GM21528 (cell line): ENCODE data around the gene TMA16.

Experiments used
- ATAC-seq: cut with Tn5 transposase; IDR thresholded peaks from one replicate; pipeline ENCODE4 v1.9.1; 2021; ENCODE audit warnings: mild to moderate bottlenecking, moderate library complexity; ENCODE audit not compliant: unreplicated experiment, low FRiP score

Gene TMA16

GRCh38 chr4:163558539-163559044, 64.1 kb downstream of the TMA16 start:
- ATAC-seq: peak; percentile 53

DNA sequence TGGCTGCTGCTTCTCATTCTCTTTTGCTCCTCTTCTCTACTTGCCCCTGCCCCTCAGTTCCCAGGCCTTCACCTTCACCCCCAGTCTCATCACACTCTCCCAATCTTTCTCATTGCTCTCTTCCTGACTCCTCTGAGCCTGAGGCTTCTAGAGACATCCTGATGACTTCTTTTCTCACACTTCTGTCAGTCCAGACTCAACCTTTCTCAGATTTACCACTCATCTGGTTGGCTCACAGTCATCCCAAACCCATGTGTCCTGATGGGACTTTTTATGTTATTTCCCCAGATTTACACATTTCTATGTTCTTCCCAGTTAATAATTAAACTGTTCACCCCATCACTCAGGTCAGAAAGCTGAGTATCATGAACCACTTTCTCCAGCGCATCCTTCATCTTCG, 68.0 kb downstream of the TMA16 start:
- ATAC-seq: no peak

DNA sequence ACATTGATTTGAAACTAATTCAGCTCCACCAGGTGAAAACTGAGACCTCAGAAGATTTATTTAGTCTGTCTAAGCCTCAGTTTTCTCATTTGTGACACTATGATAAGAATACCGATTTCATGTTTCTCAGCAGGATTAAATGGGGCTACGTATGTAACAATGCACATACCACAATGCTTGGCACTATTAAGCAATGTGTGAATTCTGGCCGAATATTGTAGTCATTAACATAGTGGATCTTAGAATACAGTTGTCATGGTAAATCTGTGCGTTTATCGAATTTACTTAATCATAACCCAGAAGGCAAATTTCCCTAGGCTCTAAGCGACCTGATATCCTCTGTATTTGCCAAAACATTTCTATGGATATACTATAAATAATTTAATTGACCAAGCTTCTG, 69.1 kb downstream of the TMA16 start:
- ATAC-seq: no peak

DNA sequence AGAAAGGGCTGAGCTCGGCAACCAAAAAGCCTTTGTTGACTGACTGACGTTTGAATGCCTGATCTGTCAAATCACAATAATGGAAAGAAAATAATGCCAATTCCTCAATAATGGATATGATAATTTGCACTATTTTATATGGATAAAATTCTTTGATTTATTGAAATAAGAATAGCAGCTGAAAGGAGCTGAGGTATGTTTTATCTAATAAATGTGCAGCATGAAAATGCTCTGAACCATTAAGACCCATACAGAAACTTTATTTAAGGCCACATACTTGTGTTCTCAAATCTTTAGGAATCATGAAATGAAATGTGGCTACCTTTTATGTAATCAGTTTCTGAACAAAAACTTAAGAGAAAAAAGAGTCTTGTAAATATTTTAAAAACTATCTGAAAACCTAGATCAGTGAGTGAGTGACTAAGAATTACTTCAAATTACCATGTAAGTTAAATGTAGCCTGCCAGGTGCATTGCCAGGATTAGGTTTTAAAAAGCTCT, 69.8 kb downstream of the TMA16 start:
- ATAC-seq: no peak

- ATAC-seq: no peak
Observed at GRCh38 chr4:163565226-163566135, 71.0 kb downstream of the TMA16 start.

GRCh38 chr4:163566257-163566796, 71.8 kb downstream of the TMA16 start:
- ATAC-seq: no peak

DNA sequence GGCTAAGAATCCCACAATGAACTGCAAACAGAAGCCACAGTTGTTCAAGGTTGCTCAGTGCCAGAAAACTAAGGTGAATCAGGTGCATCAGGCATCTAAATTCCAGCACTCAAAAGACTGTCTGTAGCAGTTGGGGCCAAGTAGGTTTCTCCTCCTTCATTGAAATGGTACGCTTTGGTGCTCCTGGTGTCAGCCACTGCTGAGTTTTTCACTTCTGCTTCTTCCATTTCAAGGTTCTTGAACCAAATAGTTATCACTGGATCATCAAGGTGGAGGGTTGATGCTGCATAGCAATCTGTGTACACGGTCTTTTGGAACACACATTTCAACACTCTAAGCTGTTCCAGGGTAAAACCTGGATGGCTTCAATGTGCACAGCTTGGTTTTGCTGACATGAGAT, 74.4 kb downstream of the TMA16 start:
- ATAC-seq: peak; percentile 89
